KMS-11 (cell line): ENCODE data around the gene KCTD20.

Source experiments
- H2AFZ ChIP-seq: fragments of 200-600 bp; sonication (generic); 2 replicates; pipeline ENCODE4 v1.6.1; 2016; ENCODE audit warnings: antibody characterized with exemption, mixed run types, low read depth
- H3K27ac ChIP-seq: fragments of 200-600 bp; sonication (generic); 2 replicates; pipeline ENCODE4 v1.6.1; 2016; ENCODE audit warnings: mild to moderate bottlenecking, mixed run types
- H3K27me3 ChIP-seq: fragments of 200-600 bp; sonication (generic); 2 replicates; pipeline ENCODE4 v1.6.1; 2017; ENCODE audit warnings: mild to moderate bottlenecking, low read depth, mixed run types, moderate library complexity; ENCODE audit not compliant: insufficient read depth
- H3K36me3 ChIP-seq: fragments of 200-600 bp; sonication (generic); 2 replicates; pipeline ENCODE4 v1.6.1; 2017; ENCODE audit warnings: mild to moderate bottlenecking, mixed run types; ENCODE audit not compliant: insufficient read depth
- H3K4me1 ChIP-seq: fragments of 200-600 bp; sonication (generic); 2 replicates; pipeline ENCODE4 v1.6.1; 2016; ENCODE audit warnings: mild to moderate bottlenecking, low read depth, mixed run types; ENCODE audit not compliant: poor library complexity, severe bottlenecking
- H3K4me2 ChIP-seq: fragments of 200-600 bp; sonication (generic); 2 replicates; pipeline ENCODE4 v1.7.0; 2016; ENCODE audit warnings: mild to moderate bottlenecking, mixed run types
- H3K4me3 ChIP-seq: fragments of 200-600 bp; sonication (generic); IDR thresholded peaks from 2 replicates; pipeline ENCODE4 v1.6.1; 2017; ENCODE audit warnings: low read depth, low read length, mixed read lengths; ENCODE audit not compliant: insufficient read depth
- H3K79me2 ChIP-seq: fragments of 200-600 bp; sonication (generic); 2 replicates; pipeline ENCODE4 v1.6.1; 2016; ENCODE audit warnings: low read depth, mixed run types; ENCODE audit not compliant: insufficient read depth
- H3K9ac ChIP-seq: fragments of 200-600 bp; sonication (generic); 2 replicates; pipeline ENCODE4 v1.6.1; 2016; ENCODE audit warnings: mild to moderate bottlenecking, mixed run types
- H4K20me1 ChIP-seq: fragments of 200-600 bp; sonication (generic); 2 replicates; pipeline ENCODE4 v1.6.1; 2016; ENCODE audit warnings: mild to moderate bottlenecking, mixed run types; ENCODE audit not compliant: insufficient read depth
- TF ChIP-seq, protein P1 (sequence below): fragments of 200-600 bp; sonication (generic); conservative IDR thresholded peaks from 2 replicates; pipeline ENCODE4 v1.6.1; 2017; ENCODE audit warnings: low read depth, mild to moderate bottlenecking, antibody characterized with exemption, low read length, moderate library complexity, mixed read lengths

The KCTD20 gene

DNA sequence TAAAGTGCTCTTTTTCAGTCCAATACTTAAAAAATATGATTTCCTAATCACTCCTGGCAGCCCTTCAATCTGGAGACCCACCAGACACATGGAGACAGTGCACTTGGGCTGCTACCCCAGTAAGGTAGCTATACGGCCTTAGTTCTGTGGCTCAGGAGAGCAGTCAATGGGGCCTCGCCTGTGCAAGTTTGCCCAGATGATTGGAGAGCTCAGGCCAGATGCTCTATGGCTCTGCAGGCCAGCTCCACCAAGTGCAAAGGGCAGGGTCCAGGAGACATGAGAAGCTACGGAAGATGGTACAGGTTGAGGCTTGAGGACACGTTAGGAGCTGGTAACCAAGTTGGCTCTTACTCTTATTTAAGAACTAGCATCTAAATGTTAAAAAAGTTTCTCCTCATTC lies 73.8 kb downstream of the KCTD20 start:
- Histone ChIP-seq H3K4me1 (peaks cover 16% of the 10 kb centered on the region), H3K9ac (no peak overlapping the region), H4K20me1 (no peaks in the 10 kb centered on the region), H3K27me3 (no peaks in the 10 kb centered on the region), H3K79me2 (no peaks in the 10 kb centered on the region), H3K4me3 (no peak overlapping the region), H3K27ac (no peak overlapping the region; the same call in 1 of the 2 replicates), H2AFZ (no peak overlapping the region), H3K4me2 (no peak overlapping the region; the same call in 1 of the 2 replicates), H3K36me3 (no peaks in the 10 kb centered on the region; the same call in 1 of the 2 replicates)
- TF ChIP-seq, protein P1, sequence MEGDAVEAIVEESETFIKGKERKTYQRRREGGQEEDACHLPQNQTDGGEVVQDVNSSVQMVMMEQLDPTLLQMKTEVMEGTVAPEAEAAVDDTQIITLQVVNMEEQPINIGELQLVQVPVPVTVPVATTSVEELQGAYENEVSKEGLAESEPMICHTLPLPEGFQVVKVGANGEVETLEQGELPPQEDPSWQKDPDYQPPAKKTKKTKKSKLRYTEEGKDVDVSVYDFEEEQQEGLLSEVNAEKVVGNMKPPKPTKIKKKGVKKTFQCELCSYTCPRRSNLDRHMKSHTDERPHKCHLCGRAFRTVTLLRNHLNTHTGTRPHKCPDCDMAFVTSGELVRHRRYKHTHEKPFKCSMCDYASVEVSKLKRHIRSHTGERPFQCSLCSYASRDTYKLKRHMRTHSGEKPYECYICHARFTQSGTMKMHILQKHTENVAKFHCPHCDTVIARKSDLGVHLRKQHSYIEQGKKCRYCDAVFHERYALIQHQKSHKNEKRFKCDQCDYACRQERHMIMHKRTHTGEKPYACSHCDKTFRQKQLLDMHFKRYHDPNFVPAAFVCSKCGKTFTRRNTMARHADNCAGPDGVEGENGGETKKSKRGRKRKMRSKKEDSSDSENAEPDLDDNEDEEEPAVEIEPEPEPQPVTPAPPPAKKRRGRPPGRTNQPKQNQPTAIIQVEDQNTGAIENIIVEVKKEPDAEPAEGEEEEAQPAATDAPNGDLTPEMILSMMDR: no peak

DNA sequence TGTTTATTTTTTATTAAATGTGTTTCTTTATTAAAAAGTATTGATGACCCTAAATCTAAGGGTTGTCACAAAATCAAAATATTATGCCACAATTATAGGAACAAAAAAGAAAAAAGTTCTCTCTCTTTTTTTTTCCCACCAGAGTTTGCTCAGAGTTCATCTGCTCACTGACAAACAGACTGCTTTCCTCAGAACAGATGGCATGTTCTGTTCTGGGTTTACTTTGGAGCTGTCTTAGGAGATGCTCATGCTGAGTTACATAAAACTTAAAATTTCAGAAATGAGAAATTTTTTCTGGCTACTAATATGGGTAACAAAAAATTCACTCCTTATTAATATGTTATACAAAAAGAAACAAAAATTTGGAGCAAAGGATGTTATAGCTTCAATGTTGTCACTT lies 74.2 kb downstream of the KCTD20 start:
- H3K79me2 ChIP-seq: no peaks in the 10 kb centered on the region
- H3K4me1 ChIP-seq: peaks cover 16% of the 10 kb centered on the region
- no peak overlapping the region; the same call in 1 of the 2 replicates for H3K4me2 ChIP-seq
- no peaks in the 10 kb centered on the region for H4K20me1 ChIP-seq
- TF ChIP-seq, protein P1: no peak
- H3K9ac ChIP-seq: no peak overlapping the region
- no peak overlapping the region for H3K4me3 ChIP-seq
- H3K36me3 ChIP-seq: peaks cover under 1% of the 10 kb centered on the region; the same call in 1 of the 2 replicates
- H3K27me3 ChIP-seq: no peaks in the 10 kb centered on the region
- H2AFZ ChIP-seq: no peak overlapping the region
- no peak overlapping the region; the same call in 1 of the 2 replicates for H3K27ac ChIP-seq

DNA sequence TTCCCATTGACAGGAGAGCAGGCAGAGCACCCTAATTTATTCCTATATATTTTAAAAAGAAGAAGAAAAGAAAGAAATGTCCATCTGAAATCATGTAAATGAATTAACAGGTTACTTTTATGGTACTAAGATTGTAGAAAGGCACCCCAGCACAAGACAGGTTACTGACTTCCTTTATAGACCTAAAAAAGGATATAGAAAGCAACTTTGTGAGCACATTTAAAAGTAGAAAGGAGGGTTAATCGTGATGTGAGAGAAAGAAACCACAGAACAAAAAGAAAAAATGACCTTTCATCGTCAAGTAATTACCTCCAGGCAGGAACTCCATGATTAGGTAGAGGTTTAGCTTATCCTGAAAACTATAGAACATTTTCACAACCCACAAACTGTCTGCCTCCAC lies 74.6 kb downstream of the KCTD20 start:
- Histone ChIP-seq H3K4me3 (no peak overlapping the region), H3K4me1 (peaks cover 16% of the 10 kb centered on the region), H3K27me3 (no peaks in the 10 kb centered on the region), H3K79me2 (no peaks in the 10 kb centered on the region), H3K9ac (no peak overlapping the region), H3K4me2 (no peak overlapping the region), H3K27ac (no peak overlapping the region), H4K20me1 (no peaks in the 10 kb centered on the region), H3K36me3 (peaks cover 3% of the 10 kb centered on the region; the same call in 1 of the 2 replicates), H2AFZ (no peak overlapping the region)
- TF ChIP-seq, protein P1: no peak

DNA sequence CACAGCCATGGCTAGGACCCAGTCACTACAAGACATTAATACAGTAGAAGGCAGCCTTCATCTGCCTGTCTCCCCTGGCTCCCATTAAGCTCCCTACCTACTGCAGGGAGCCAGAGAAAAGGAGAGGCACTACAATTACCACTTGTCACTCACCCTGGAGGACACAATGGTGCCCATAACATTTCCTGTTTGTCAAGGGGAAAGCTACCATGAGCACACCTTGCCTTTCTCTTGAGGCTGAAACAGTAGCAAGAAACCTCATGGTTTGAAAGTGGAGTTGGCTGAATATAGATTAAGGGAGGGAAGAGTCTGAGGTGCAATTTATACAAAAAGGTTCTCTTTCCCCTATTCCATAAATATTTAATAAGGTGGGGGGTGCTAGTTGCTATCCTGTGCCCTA lies 76.6 kb downstream of the KCTD20 start:
- Histone ChIP-seq H3K27me3 (no peaks in the 10 kb centered on the region), H3K4me3 (no peak overlapping the region), H3K79me2 (no peaks in the 10 kb centered on the region)

More for the DNA sequence above, 76.6 kb downstream of the KCTD20 start:
- Histone ChIP-seq H3K27ac (no peak overlapping the region), H2AFZ (no peak overlapping the region), H3K4me1 (peaks cover 16% of the 10 kb centered on the region), H3K9ac (no peak overlapping the region), H3K4me2 (no peak overlapping the region), H4K20me1 (no peaks in the 10 kb centered on the region), H3K36me3 (peaks cover 3% of the 10 kb centered on the region; the same call in 1 of the 2 replicates)
- TF ChIP-seq, protein P1: no peak
